IMR-90 (cell line): Measurements from ENCODE around the gene PMM2. TPM values are rescaled to one million over a fixed set of nuclear protein-coding genes. Genes with fewer than 3 reads are reported as not detected.
"Not testable (repeated sequence)": the region's sequence is repeated elsewhere in the genome, so short reads cannot be mapped to it uniquely, and the experiment has no call there.

Experiments used
- ATAC-seq: fragments of 200-7000 bp; cut with Tn5 transposase; 2 replicates; pipeline ENCODE4 v1.9.1; 2020; ENCODE audit warnings: low read depth, mild to moderate bottlenecking, moderate library complexity
- BruUV-seq: library from RNA; stranded (reverse); fragments of 400-500 nt; replicated peaks from 2 replicates; lab custom pipeline; 2021; lab: Mats Ljungman, UMichigan
- CTCF ChIA-PET: fragments of 300-600 bp; formaldehyde crosslinking; extraction: SDS; loops from one replicate; lab custom pipeline; 2021; ENCODE audit warnings: antibody characterized with exemption; lab: Yijun Ruan, JAX
- POLR2A ChIA-PET: fragments of 300-600 bp; sonication (Branson Sonifier 250); formaldehyde crosslinking; loops from one replicate; lab custom pipeline; 2022; ENCODE audit warnings: antibody characterized with exemption; ENCODE audit not compliant: unreplicated experiment; lab: Charles Lee
- DNase-seq: peaks from one replicate; pipeline ENCODE4 v3.0.0; 2013
- H2AFZ ChIP-seq: replicated peaks from 2 replicates; pipeline ENCODE3; 2013; ENCODE audit warnings: low read length, mild to moderate bottlenecking; ENCODE audit not compliant: poor library complexity
- H2AK5ac ChIP-seq: 2 replicates; pipeline ENCODE4 v1.6.1; 2013; ENCODE audit warnings: low read depth, low read length, inconsistent platforms
- H2AK9ac ChIP-seq: replicated peaks from 2 replicates; pipeline ENCODE3; 2013; ENCODE audit warnings: mild to moderate bottlenecking, low read depth, low read length, moderate library complexity; ENCODE audit not compliant: poor library complexity
- H2BK120ac ChIP-seq: 2 replicates; pipeline ENCODE4 v1.6.1; 2013; ENCODE audit warnings: low read depth, low read length, inconsistent platforms
- H2BK15ac ChIP-seq: 3 replicates; pipeline ENCODE4 v1.6.1; 2013; ENCODE audit warnings: low read depth, low read length, inconsistent platforms
- H2BK20ac ChIP-seq: 2 replicates; pipeline ENCODE4 v1.6.1; 2013; ENCODE audit warnings: low read depth, mild to moderate bottlenecking, inconsistent platforms, low read length, moderate library complexity
- H2BK5ac ChIP-seq: 2 replicates; pipeline ENCODE4 v1.6.1; 2013; ENCODE audit warnings: mild to moderate bottlenecking, low read depth, low read length, inconsistent platforms; ENCODE audit not compliant: poor library complexity, severe bottlenecking
- H3K14ac ChIP-seq: replicated peaks from 2 replicates; pipeline ENCODE4 v1.6.1; 2013; ENCODE audit warnings: low read depth, low read length, inconsistent platforms
- H3K18ac ChIP-seq: 2 replicates; pipeline ENCODE4 v1.6.1; 2013; ENCODE audit warnings: low read depth, low read length, control low read depth
- H3K23ac ChIP-seq: 2 replicates; pipeline ENCODE4 v1.6.1; 2013; ENCODE audit warnings: low read depth, low read length, inconsistent platforms
- H3K27ac ChIP-seq: 2 replicates; pipeline ENCODE4 v1.5.1; 2013; ENCODE audit warnings: mild to moderate bottlenecking, control low read depth, low read length; ENCODE audit not compliant: insufficient read depth
- H3K27me3 ChIP-seq: 2 replicates; pipeline ENCODE4 v1.6.1; 2013; ENCODE audit warnings: low read length; ENCODE audit not compliant: control insufficient read depth, insufficient read depth
- H3K36me3 ChIP-seq: 2 replicates; pipeline ENCODE4 v1.6.1; 2013; ENCODE audit warnings: low read length, mixed read lengths; ENCODE audit not compliant: control insufficient read depth, insufficient read depth
- H3K4ac ChIP-seq: 2 replicates; pipeline ENCODE4 v1.6.1; 2013; ENCODE audit warnings: low read depth, low read length, inconsistent platforms
- H3K4me1 ChIP-seq: 2 replicates; pipeline ENCODE4 v1.6.1; 2013; ENCODE audit warnings: low read length, mixed read lengths; ENCODE audit not compliant: control insufficient read depth, insufficient read depth
- H3K4me2 ChIP-seq: 2 replicates; pipeline ENCODE4 v1.6.1; 2013; ENCODE audit warnings: low read depth, mild to moderate bottlenecking, control low read depth, low read length, moderate library complexity
- H3K4me3 ChIP-seq: 2 replicates; pipeline ENCODE4 v1.5.1; 2013; ENCODE audit warnings: low read depth, mild to moderate bottlenecking, control low read depth, low read length, moderate library complexity; ENCODE audit not compliant: insufficient read depth
- H3K56ac ChIP-seq: 2 replicates; pipeline ENCODE4 v1.6.1; 2013; ENCODE audit warnings: low read length, inconsistent platforms; ENCODE audit not compliant: insufficient read depth; ENCODE audit errors: extremely low read depth
- H3K79me1 ChIP-seq, 2 experiments: 2 replicates each; pipeline ENCODE4 v1.6.1; 2013; ENCODE audit warnings: low read length in 2 of 2, inconsistent platforms in 1 of 2, low read depth in 1 of 2
- H3K9ac ChIP-seq: 2 replicates; pipeline ENCODE4 v1.6.1; 2013; ENCODE audit warnings: low read depth, low read length, control low read depth
- H3K9me1 ChIP-seq: 2 replicates; pipeline ENCODE4 v1.6.1; 2013; ENCODE audit warnings: low read length, inconsistent platforms; ENCODE audit not compliant: insufficient read depth
- H3K9me3 ChIP-seq: 2 replicates; pipeline ENCODE4 v1.6.1; 2013; ENCODE audit warnings: low read length; ENCODE audit not compliant: control insufficient read depth, insufficient read depth
- H4K20me1 ChIP-seq: 2 replicates; pipeline ENCODE4 v1.6.1; 2013; ENCODE audit warnings: low read length, inconsistent platforms; ENCODE audit not compliant: insufficient read depth
- H4K5ac ChIP-seq: 2 replicates; pipeline ENCODE4 v1.6.1; 2013; ENCODE audit warnings: mild to moderate bottlenecking, low read depth, low read length, control low read depth
- H4K8ac ChIP-seq, 2 experiments: 2 replicates each; pipeline ENCODE4 v1.6.1; 2013; ENCODE audit warnings: low read depth in 2 of 2, low read length in 2 of 2, control low read depth in 1 of 2, inconsistent platforms in 1 of 2
- H4K91ac ChIP-seq: 2 replicates; pipeline ENCODE4 v1.6.1; 2013; ENCODE audit warnings: low read depth, low read length, inconsistent platforms; ENCODE audit not compliant: insufficient read depth
- WGBS, 2 experiments: methylation state at CpG; one replicate each; pipeline versions ENCODE4 v1.1.5 to v1.1.7; 2013; ENCODE audit warnings: missing lambda C conversion rate in 2 of 2; ENCODE audit not compliant: insufficient read length in 1 of 2; ENCODE audit errors: extremely low coverage in 2 of 2; 5-methylcytosine and 5-hydroxymethylcytosine counted together
- dilution Hi-C: fragments of 300-500 bp; cut with HindIII; formaldehyde crosslinking; loops from one replicate; pipeline ENCODE4 v1.14.3; 2018; ENCODE audit warnings: low sequenced_read_pairs; ENCODE audit not compliant: unreplicated experiment
- in situ Hi-C: fragments of 300-500 bp; cut with MboI; formaldehyde crosslinking; loops from 3 replicates; pipeline ENCODE4 v1.14.3; 2019; ENCODE audit warnings: low sequenced_read_pairs, inconsistent platforms, mixed read lengths
- intact Hi-C: fragments of 100-400 bp; cut with micrococcal nuclease; formaldehyde crosslinking; loops from 2 replicates; pipeline ENCODE4 v1.10.0; 2022
- polyA plus RNA-seq, 3 experiments: library from polyadenylated mRNA; depleted of rRNA; stranded (reverse); fragments of >200 nt; gene quantifications; 2 replicates each; pipeline ENCODE4 v1.2.3, GENCODE V29; 2012; ENCODE audit warnings: low replicate concordance in 1 of 3
- total RNA-seq: library from RNA; depleted of rRNA; stranded (reverse); fragments of >200 nt; gene quantifications from 2 replicates; pipeline ENCODE4 v1.2.3, GENCODE V29; 2012

Gene PMM2
- total and polyA plus RNA-seq, 2 of the 4 experiments (the other 2 are of a cell fraction) = 25.8 to 38.9 TPM

DNA sequence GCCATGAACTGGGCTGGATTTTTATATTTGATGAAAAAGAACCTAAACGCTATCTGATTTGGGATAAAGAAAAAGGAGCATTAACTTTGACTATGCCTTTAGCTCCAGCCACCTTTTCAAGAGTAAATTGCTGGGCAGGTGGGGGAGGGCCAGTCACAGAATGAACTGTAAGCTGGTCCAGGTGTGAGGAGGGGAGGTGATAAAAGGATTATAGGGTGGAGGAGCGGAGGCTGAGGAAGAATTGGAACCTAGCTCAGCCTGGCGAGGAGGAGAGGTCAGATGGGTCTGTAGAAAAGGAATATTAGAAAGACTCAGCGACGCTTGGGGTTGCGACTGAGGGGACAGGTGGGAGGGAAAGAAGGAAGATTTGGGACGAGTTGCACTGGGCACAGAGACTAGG lies 39.2 kb downstream of the PMM2 start:
- H2AK5ac ChIP-seq, H2BK15ac ChIP-seq, CTCF ChIA-PET, H3K14ac ChIP-seq, intact Hi-C loops, H2BK120ac ChIP-seq, H3K9me1 ChIP-seq, H3K4ac ChIP-seq, dilution Hi-C loops, H3K9ac ChIP-seq, in situ Hi-C loops, BruUV-seq, H3K18ac ChIP-seq, ATAC-seq, H4K91ac ChIP-seq, H2BK5ac ChIP-seq, H3K23ac ChIP-seq, H2AK9ac ChIP-seq, H3K9me3 ChIP-seq, H2BK20ac ChIP-seq, H3K4me1 ChIP-seq, H3K27ac ChIP-seq, H4K8ac ChIP-seq, H3K36me3 ChIP-seq, H4K5ac ChIP-seq, POLR2A ChIA-PET, H3K4me2 ChIP-seq, H2AFZ ChIP-seq, H3K4me3 ChIP-seq, H3K27me3 ChIP-seq, DNase-seq, H3K56ac ChIP-seq: not testable (repeated sequence)
- Histone ChIP-seq H4K20me1 (peaks cover 26% of the 10 kb centered on the region), H3K79me1 (peaks cover 7 to 32% of the 10 kb centered on the region in 2 experiments; a peak in 3 of 4 replicates)
- 63% methylated on average over 1 of the region's 7 CpGs; no CpG with 5 or more reads in 1 of the 2 experiments for WGBS, 2 experiments

DNA sequence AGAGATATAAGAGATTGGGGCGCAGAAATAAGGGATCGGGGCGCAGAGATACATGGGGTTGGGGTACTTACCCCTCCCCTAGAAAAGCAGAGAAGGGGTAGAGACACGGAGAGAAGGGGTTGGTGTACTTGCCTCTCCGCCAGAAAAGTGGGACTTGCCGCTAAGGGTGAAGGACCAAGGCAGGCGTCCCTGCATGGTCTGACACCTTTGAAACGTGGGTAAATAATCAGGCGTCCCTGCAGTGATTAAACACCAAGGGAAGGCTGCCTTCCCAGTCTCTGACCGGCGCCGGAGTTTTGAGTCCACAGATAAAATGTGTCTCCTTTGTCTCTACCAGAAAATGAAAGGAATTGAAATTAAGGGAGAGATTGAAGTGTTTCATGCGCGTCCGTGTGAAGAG lies 40.0 kb downstream of the PMM2 start:
- H3K79me1 ChIP-seq = peaks cover 0 to 24% of the 10 kb centered on the region in 2 experiments; a peak in 3 of 4 replicates
- H2BK120ac ChIP-seq, H2BK20ac ChIP-seq, H3K4me1 ChIP-seq, H3K9me1 ChIP-seq, DNase-seq, H4K8ac ChIP-seq, CTCF ChIA-PET, H3K9me3 ChIP-seq, H4K5ac ChIP-seq, H3K18ac ChIP-seq, H2BK5ac ChIP-seq, H2AK5ac ChIP-seq, H2BK15ac ChIP-seq, H3K27me3 ChIP-seq, H2AFZ ChIP-seq, in situ Hi-C loops, H2AK9ac ChIP-seq, H3K4ac ChIP-seq, H3K9ac ChIP-seq, ATAC-seq, H3K14ac ChIP-seq, H3K23ac ChIP-seq, H4K91ac ChIP-seq, H3K4me2 ChIP-seq, BruUV-seq, H3K4me3 ChIP-seq, dilution Hi-C loops, intact Hi-C loops, H3K36me3 ChIP-seq, H3K56ac ChIP-seq, H3K27ac ChIP-seq, POLR2A ChIA-PET: not testable (repeated sequence)
- no CpG with 5 or more reads among the region's 15 CpGs for WGBS, 2 experiments
- peaks cover 22% of the 10 kb centered on the region for H4K20me1 ChIP-seq
